NCI-H2029 treated with DMSO at 0.1 percent for 48 hours (cell line): ENCODE measurements around the gene CITED1.
A peak's percentile ranks its signal among the peaks of the same experiment; 100 is the strongest.

Source experiments
- DNase-seq: peaks from one replicate; lab custom pipeline; 2025; lab: John Stamatoyannopoulos, UW

CITED1 gene

GRCh38 chrX:72270316-72270866, 35.3 kb downstream of the CITED1 start:
- no peak for DNase-seq

- DNase-seq: no peak
These were observed 36.0 kb downstream of the CITED1 start for GRCh38 chrX:72269671-72270251.

DNA sequence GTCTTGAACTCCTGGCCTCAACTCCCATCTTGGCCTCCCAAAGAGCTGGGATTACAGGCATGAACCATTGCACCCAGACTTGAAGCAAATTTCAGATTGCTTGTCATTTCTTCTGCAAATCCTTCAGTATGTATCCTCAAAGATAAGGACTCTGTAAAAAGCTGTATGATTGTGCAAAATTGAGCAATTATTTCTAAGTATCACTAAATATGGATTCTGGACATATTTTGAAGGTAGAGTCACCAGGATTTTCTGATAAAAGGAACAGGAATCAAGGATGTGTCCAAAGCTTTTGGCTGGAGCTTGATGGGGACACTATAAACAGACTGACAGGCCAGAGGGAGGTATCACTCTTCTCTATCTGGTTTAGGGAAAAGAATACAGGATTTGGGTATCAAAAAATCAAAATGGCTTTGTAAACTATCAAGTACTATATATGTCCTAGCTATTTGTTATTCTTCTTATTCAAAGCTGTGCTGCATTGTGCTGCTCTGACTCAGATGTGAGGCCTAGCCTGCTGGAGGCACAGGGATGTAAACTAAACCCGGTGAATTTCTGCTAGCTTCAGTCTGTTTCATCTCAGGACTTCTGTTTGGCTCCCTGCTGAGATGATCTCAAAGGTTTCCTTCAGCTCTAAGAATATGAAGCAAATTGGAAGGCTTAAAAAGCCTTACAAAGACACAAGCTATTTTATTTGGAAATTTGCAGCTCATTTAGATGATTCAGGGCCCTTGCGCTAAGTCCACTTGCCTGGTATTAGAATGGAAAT, 36.9 kb downstream of the CITED1 start:
- no peak for DNase-seq

GRCh38 chrX:72265263-72265662, 40.5 kb downstream of the CITED1 start:
- DNase-seq: no peak

GRCh38 chrX:72262077-72262476, 43.6 kb downstream of the CITED1 start:
- peak; percentile 55 for DNase-seq

DNA sequence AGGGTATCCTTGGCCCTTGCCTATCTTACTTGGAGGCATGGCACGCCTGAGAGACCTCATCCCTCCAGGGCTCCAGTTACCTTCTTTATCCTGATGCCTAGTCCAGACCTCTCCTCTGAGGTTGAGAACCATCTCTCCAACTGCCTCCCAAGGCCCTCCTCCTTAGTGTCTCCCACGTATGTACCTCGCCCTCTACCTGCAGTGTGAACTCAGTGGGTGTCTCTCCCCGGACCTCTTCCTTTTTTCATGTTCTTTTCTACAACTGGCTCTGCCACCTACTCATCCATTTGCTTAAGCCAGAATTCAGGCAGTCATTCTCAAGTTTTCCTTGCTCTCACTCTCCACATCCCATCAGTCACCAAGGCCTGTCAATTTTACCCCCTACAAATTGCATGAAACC, 45.3 kb downstream of the CITED1 start:
- no peak for DNase-seq

DNA sequence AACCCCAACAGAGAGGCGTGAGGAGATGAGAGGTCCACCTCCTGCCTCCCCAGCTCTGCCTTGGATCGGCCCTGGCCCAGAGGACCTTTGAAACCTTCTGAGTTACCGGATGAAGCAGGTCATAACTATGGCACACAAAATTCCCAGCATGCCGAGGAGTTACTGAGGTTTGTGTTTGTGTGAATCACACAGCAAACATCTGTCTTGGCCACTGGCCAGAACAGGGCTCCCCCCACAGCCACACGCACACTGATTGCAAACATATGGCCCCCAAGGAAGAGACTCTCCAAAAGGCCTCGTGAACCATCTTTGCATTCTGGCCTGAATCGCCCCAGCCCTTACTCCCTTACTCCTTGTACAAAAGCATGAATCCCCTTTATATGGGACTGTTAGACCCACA, 47.5 kb downstream of the CITED1 start:
- DNase-seq: no peak

DNA sequence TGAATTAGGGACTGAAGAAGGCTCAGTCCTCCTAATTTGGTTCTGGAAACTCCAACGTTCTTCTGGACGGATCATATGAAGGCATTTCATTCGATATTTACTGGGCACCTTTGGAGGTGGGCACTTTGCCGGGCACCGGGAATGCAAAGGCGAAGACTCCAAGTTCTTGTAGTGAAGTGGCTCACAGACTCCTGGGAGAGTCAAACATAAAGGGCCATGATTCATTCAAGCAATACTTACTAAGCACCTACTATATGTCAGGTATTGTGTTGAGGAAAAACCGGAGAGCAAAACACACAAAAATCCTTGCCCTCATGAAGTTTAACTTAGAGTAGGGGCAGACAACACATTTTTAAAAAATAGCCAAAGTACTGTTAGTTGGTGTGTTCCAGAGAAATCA, 49.9 kb downstream of the CITED1 start:
- no peak for DNase-seq

- peak; percentile 41 for DNase-seq
These were observed 50.3 kb downstream of the CITED1 start for GRCh38 chrX:72255445-72255844.

DNA sequence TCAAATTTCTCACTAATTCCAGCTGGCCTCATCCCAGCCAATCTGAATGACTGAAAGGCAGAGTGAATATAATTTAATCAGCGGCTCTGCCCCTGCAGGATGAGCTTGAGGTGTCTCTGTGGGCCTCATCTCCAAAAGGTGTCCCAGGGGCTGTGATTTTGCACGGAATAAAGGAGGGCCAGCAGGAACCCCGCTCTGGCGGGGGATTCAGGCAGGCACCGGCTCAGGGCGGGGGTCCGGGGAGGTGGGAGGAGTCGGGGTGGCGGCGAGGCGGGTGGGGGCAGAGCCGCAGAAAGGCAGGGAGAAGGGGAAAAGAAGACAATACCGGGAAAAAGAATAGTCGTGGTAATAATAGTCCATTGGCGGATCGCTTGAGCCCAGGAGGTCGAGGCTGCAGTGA, 50.9 kb downstream of the CITED1 start:
- peak; percentile 11 for DNase-seq

- no peak for DNase-seq
These were observed 52.0 kb downstream of the CITED1 start for GRCh38 chrX:72253686-72254085.
